Measurements from ENCODE around the gene FAM20A. TPM values are rescaled to one million over a fixed set of nuclear protein-coding genes. Genes with fewer than 3 reads are reported as not detected.

FAM20A gene
- total RNA-seq, 1 donor from 2014 or later = 2.9 TPM

DNA sequence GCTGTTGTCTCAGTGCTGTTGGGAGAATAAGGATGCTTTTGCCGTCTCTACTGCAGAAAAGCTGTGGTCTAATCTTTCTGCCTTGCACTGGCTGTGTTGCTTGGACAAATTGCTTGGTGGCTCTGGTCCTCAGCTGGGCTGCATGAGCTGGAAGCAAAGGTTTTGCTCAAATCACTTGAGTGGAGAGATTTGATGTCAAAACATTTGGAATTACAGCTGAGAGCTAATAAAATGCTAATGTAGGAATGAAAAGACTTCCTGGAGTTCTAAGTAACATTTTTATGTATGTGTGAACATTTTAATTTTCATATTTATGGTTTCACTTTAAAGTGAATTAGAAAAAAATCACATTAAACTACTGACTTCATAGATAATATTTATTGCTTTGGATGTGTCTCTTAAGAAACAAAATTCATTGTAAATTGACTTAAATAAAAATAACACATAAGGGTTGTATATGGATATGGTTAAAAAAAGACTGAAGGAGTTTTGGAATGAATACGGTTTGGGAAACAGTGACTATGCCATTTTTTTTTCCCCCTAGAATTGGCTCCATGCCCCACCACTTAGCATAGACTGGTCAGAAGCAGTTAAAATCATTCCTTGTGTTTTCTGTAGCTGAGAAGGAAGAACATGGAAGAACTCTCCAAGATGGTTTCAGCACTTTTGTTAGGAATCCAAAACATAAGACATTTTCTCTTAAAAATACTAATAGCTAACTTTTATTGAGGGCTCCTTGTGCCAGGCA is 39.2 kb upstream of the FAM20A start:
- TF ChIP-seq, protein P1, sequence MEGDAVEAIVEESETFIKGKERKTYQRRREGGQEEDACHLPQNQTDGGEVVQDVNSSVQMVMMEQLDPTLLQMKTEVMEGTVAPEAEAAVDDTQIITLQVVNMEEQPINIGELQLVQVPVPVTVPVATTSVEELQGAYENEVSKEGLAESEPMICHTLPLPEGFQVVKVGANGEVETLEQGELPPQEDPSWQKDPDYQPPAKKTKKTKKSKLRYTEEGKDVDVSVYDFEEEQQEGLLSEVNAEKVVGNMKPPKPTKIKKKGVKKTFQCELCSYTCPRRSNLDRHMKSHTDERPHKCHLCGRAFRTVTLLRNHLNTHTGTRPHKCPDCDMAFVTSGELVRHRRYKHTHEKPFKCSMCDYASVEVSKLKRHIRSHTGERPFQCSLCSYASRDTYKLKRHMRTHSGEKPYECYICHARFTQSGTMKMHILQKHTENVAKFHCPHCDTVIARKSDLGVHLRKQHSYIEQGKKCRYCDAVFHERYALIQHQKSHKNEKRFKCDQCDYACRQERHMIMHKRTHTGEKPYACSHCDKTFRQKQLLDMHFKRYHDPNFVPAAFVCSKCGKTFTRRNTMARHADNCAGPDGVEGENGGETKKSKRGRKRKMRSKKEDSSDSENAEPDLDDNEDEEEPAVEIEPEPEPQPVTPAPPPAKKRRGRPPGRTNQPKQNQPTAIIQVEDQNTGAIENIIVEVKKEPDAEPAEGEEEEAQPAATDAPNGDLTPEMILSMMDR (IDR thresholded peaks at IDR 0.05; ENCODE audit: borderline replicate concordance) = no peak
- no peaks in the 10 kb centered on the region for H3K36me3 ChIP-seq
- intact Hi-C loops (cut with micrococcal nuclease) = no loop called here
- DNase-seq = no peak
- H3K27me3 ChIP-seq (ENCODE audit: low read depth) = peaks cover 8% of the 10 kb centered on the region
- no peaks in the 10 kb centered on the region for H3K9me3 ChIP-seq (replicated peaks)
- H3K4me1 ChIP-seq = peaks cover 4% of the 10 kb centered on the region
- no peak overlapping the region for H3K4me3 ChIP-seq
- no peak overlapping the region for H3K27ac ChIP-seq (replicated peaks)

DNA sequence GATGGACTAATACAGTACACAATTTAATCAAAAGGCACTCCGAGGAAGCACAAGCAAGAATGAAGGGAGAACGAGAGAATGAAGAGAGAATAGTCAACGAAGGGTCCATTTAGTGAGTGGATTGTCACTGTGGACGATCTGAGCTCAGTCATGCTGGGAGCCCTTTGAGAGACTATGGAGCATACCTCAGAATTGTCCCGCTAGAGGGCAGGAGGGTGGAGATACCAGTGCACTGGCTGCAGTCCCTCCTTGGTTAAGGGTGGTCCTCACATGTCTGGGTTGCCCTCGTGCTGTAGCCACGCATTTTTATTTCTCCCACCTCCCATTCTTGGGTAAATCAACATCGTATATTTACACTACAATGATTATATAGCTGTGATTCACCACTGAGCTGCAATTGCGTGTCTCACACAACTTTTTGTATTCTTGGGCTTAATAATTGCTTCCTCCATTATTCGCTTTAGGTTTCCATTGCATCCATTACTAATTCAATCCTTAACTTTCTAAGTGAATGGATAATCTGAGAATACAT is 33.2 kb upstream of the FAM20A start:
- TF ChIP-seq, protein P1 (IDR thresholded peaks at IDR 0.05; ENCODE audit: borderline replicate concordance) = no peak
- H3K4me3 ChIP-seq = no peak overlapping the region
- intact Hi-C loops (cut with micrococcal nuclease) = no loop called here
- H3K4me1 ChIP-seq = no peaks in the 10 kb centered on the region
- no peaks in the 10 kb centered on the region for H3K9me3 ChIP-seq (replicated peaks)
- no peaks in the 10 kb centered on the region for H3K27me3 ChIP-seq (ENCODE audit: low read depth)
- H3K36me3 ChIP-seq = no peaks in the 10 kb centered on the region
- no peak overlapping the region for H3K27ac ChIP-seq (replicated peaks)
- DNase-seq = no peak

DNA sequence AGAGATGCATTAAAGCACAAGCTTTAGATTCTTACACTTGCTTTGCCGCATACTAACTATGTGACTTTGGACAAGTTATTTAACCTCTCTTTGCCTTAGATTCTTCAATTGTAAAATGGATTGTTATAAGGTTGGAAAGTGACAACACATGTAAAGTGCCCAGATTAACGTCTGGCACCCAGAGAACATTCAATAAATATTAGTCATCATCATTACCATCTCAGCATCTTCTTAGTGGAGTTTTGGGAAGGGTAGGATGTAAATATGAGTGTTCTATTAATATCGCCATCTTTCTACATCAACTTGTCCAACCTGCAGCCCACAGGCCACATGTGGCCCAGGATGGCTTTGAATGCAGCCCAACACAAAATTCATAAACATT is 27.4 kb upstream of the FAM20A start:
- intact Hi-C loops (cut with micrococcal nuclease) = no loop called here
- no peak overlapping the region for H3K27ac ChIP-seq (replicated peaks)

DNA sequence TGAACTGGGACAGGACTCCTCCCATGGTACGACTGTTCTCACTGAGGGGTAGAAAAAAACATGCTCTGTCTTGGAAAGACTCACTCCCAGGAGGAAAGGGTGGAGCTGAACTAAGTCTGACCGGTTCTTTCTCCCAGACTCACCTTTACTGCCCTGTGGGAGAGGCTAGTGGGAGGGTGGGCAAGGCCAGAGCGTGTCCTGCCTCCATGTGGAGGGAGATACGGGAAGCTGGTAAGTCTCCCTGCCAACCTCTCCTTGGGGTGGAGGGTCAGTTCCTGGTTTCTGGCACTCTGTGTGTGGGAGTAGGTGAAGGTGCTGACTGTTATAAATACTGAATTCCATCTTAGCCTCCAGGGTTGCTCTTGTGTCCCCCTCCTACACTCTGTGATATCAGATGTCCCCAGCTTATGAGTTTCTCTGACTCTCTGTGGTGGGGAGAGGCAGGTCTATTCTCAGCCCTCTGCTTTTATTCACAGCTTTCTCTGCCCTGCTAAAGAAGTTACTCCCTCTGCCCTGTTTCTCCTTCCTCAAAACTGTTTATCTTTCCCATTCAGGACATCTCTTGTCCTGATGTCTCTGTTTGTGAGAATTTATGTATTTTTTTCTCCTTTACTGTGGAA is 26.9 kb upstream of the FAM20A start:
- intact Hi-C loops (cut with micrococcal nuclease) = no loop called here
- TF ChIP-seq, protein P1 (IDR thresholded peaks at IDR 0.05; ENCODE audit: borderline replicate concordance) = no peak
- no peaks in the 10 kb centered on the region for H3K9me3 ChIP-seq (replicated peaks)
- no peaks in the 10 kb centered on the region for H3K4me1 ChIP-seq
- H3K27me3 ChIP-seq (ENCODE audit: low read depth) = no peaks in the 10 kb centered on the region
- H3K27ac ChIP-seq (replicated peaks) = no peak overlapping the region
- DNase-seq = no peak
- no peaks in the 10 kb centered on the region for H3K36me3 ChIP-seq
- no peak overlapping the region for H3K4me3 ChIP-seq

More for the DNA sequence above, 27.4 kb upstream of the FAM20A start:
- H3K27me3 ChIP-seq (ENCODE audit: low read depth) = no peaks in the 10 kb centered on the region
- no peak for DNase-seq
- H3K36me3 ChIP-seq = no peaks in the 10 kb centered on the region
- H3K4me3 ChIP-seq = no peak overlapping the region
- TF ChIP-seq, protein P1 (IDR thresholded peaks at IDR 0.05; ENCODE audit: borderline replicate concordance) = no peak
- H3K4me1 ChIP-seq = no peaks in the 10 kb centered on the region
- H3K9me3 ChIP-seq (replicated peaks) = no peaks in the 10 kb centered on the region

DNA sequence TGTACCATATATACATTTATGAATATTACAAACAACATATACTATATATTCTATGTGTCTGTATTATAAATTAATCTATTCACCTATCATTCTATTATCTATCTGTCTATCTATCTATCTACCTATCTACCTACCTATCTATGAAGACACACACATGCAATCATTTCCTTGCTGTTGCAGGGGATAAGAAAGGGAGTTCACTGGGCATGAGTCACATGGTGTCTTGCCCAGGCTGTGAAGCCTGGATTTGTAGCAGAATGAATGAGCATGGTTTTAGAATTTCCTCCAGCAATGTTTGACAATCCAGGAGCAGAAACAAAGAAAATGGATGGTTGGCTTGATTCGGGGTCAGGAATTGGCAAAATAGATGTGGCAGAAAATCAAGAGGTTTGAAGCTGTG is 23.2 kb upstream of the FAM20A start:
- H3K4me1 ChIP-seq = no peaks in the 10 kb centered on the region
- no peaks in the 10 kb centered on the region for H3K36me3 ChIP-seq
- no peak overlapping the region for H3K27ac ChIP-seq (replicated peaks)
- intact Hi-C loops (cut with micrococcal nuclease) = no loop called here
- no peak overlapping the region for H3K4me3 ChIP-seq
- no peaks in the 10 kb centered on the region for H3K9me3 ChIP-seq (replicated peaks)
- DNase-seq = no peak
- TF ChIP-seq, protein P1 (IDR thresholded peaks at IDR 0.05; ENCODE audit: borderline replicate concordance) = no peak
- no peaks in the 10 kb centered on the region for H3K27me3 ChIP-seq (ENCODE audit: low read depth)
